ENCODE measurements around the gene FARP2. TPM values are rescaled to one million over a fixed set of nuclear protein-coding genes. Genes with fewer than 3 reads are reported as not detected.

The FARP2 gene
- polyA plus RNA-seq, 2 donors: 13.2 to 19.9 TPM

GRCh38 chr2:241531161-241531722 is 175.2 kb downstream of the FARP2 start:
- Histone ChIP-seq H3K4me3 (ENCODE audit: low read depth in 1 of 2, low read length in 2 of 2) (no peak overlapping the region), H3K36me3 (ENCODE audit: control insufficient read depth in 2 of 2, insufficient read depth in 2 of 2, low read length in 1 of 2) (no peaks in the 10 kb centered on the region), H3K4me1 (ENCODE audit: control insufficient read depth in 2 of 2, insufficient read depth in 2 of 2, low read length in 1 of 2) (no peaks in the 10 kb centered on the region), H3K27ac (ENCODE audit: low read depth in 2 of 2, low read length in 1 of 2) (no peak overlapping the region), H3K27me3 (ENCODE audit: control insufficient read depth in 1 of 2, insufficient read depth in 2 of 2, low read length in 2 of 2) (no peaks in the 10 kb centered on the region), H3K9me3 (ENCODE audit: control insufficient read depth in 2 of 2, insufficient read depth in 1 of 2, low read depth in 1 of 2, low read length in 1 of 2) (peaks cover 0 to 2% of the 10 kb centered on the region in 2 donors)
- WGBS, 2 donors: 65 to 72% methylated on average over 13 of the region's 13 CpGs

GRCh38 chr2:241532168-241532567 is 176.1 kb downstream of the FARP2 start:
- no peak overlapping the region for H3K4me3 ChIP-seq (ENCODE audit: low read depth in 1 of 2, low read length in 2 of 2)
- no peaks in the 10 kb centered on the region for H3K9me3 ChIP-seq (ENCODE audit: control insufficient read depth in 2 of 2, insufficient read depth in 1 of 2, low read depth in 1 of 2, low read length in 1 of 2)
- H3K4me1 ChIP-seq (ENCODE audit: control insufficient read depth in 2 of 2, insufficient read depth in 2 of 2, low read length in 1 of 2): no peaks in the 10 kb centered on the region
- no peak overlapping the region for H3K27ac ChIP-seq (ENCODE audit: low read depth in 2 of 2, low read length in 1 of 2)
- 89 to 94% methylated on average over 8 of the region's 8 CpGs for WGBS, 2 donors
- no peaks in the 10 kb centered on the region for H3K27me3 ChIP-seq (ENCODE audit: control insufficient read depth in 1 of 2, insufficient read depth in 2 of 2, low read length in 2 of 2)
- no peaks in the 10 kb centered on the region for H3K36me3 ChIP-seq (ENCODE audit: control insufficient read depth in 2 of 2, insufficient read depth in 2 of 2, low read length in 1 of 2)

GRCh38 chr2:241532733-241533601 is 176.9 kb downstream of the FARP2 start:
- Histone ChIP-seq H3K9me3 (ENCODE audit: control insufficient read depth in 2 of 2, insufficient read depth in 1 of 2, low read depth in 1 of 2, low read length in 1 of 2) (no peaks in the 10 kb centered on the region), H3K4me1 (ENCODE audit: control insufficient read depth in 2 of 2, insufficient read depth in 2 of 2, low read length in 1 of 2) (no peaks in the 10 kb centered on the region), H3K27ac (ENCODE audit: low read depth in 2 of 2, low read length in 1 of 2) (no peak overlapping the region), H3K36me3 (ENCODE audit: control insufficient read depth in 2 of 2, insufficient read depth in 2 of 2, low read length in 1 of 2) (no peaks in the 10 kb centered on the region), H3K4me3 (ENCODE audit: low read depth in 1 of 2, low read length in 2 of 2) (no peak overlapping the region), H3K27me3 (ENCODE audit: control insufficient read depth in 1 of 2, insufficient read depth in 2 of 2, low read length in 2 of 2) (no peaks in the 10 kb centered on the region)
- 87% methylated on average over 26 of the region's 26 CpGs for WGBS, 2 donors

- H3K4me3 ChIP-seq (ENCODE audit: low read depth in 1 of 2, low read length in 2 of 2): no peak overlapping the region
- no peak overlapping the region for H3K27ac ChIP-seq (ENCODE audit: low read depth in 2 of 2, low read length in 1 of 2)
- H3K9me3 ChIP-seq (ENCODE audit: control insufficient read depth in 2 of 2, insufficient read depth in 1 of 2, low read depth in 1 of 2, low read length in 1 of 2): no peaks in the 10 kb centered on the region
- no peaks in the 10 kb centered on the region for H3K27me3 ChIP-seq (ENCODE audit: control insufficient read depth in 1 of 2, insufficient read depth in 2 of 2, low read length in 2 of 2)
- no peaks in the 10 kb centered on the region for H3K36me3 ChIP-seq (ENCODE audit: control insufficient read depth in 2 of 2, insufficient read depth in 2 of 2, low read length in 1 of 2)
- 83% methylated on average over 7 of the region's 7 CpGs for WGBS, 2 donors
- H3K4me1 ChIP-seq (ENCODE audit: control insufficient read depth in 2 of 2, insufficient read depth in 2 of 2, low read length in 1 of 2): no peaks in the 10 kb centered on the region
Measured at GRCh38 chr2:241534293-241534692, 178.2 kb downstream of the FARP2 start.

- no peaks in the 10 kb centered on the region for H3K36me3 ChIP-seq (ENCODE audit: control insufficient read depth in 2 of 2, insufficient read depth in 2 of 2, low read length in 1 of 2)
- no peak overlapping the region for H3K27ac ChIP-seq (ENCODE audit: low read depth in 2 of 2, low read length in 1 of 2)
- H3K4me1 ChIP-seq (ENCODE audit: control insufficient read depth in 2 of 2, insufficient read depth in 2 of 2, low read length in 1 of 2): no peaks in the 10 kb centered on the region
- H3K9me3 ChIP-seq (ENCODE audit: control insufficient read depth in 2 of 2, insufficient read depth in 1 of 2, low read depth in 1 of 2, low read length in 1 of 2): no peaks in the 10 kb centered on the region
- H3K27me3 ChIP-seq (ENCODE audit: control insufficient read depth in 1 of 2, insufficient read depth in 2 of 2, low read length in 2 of 2): no peaks in the 10 kb centered on the region
- H3K4me3 ChIP-seq (ENCODE audit: low read depth in 1 of 2, low read length in 2 of 2): no peak overlapping the region
- 82 to 85% methylated on average over 17 of the region's 17 CpGs for WGBS, 2 donors
Measured at GRCh38 chr2:241534701-241535375, 178.8 kb downstream of the FARP2 start.

- WGBS, 2 donors: 51 to 57% methylated on average over 13 of the region's 13 CpGs
- Histone ChIP-seq H3K9me3 (ENCODE audit: control insufficient read depth in 2 of 2, insufficient read depth in 1 of 2, low read depth in 1 of 2, low read length in 1 of 2) (no peaks in the 10 kb centered on the region), H3K4me3 (ENCODE audit: low read depth in 1 of 2, low read length in 2 of 2) (no peak overlapping the region), H3K27ac (ENCODE audit: low read depth in 2 of 2, low read length in 1 of 2) (no peak overlapping the region), H3K4me1 (ENCODE audit: control insufficient read depth in 2 of 2, insufficient read depth in 2 of 2, low read length in 1 of 2) (peaks cover 3 to 4% of the 10 kb centered on the region in 2 donors), H3K36me3 (ENCODE audit: control insufficient read depth in 2 of 2, insufficient read depth in 2 of 2, low read length in 1 of 2) (no peaks in the 10 kb centered on the region), H3K27me3 (ENCODE audit: control insufficient read depth in 1 of 2, insufficient read depth in 2 of 2, low read length in 2 of 2) (no peaks in the 10 kb centered on the region)
Measured at GRCh38 chr2:241535871-241536655, 180.0 kb downstream of the FARP2 start.

- H3K27ac ChIP-seq (ENCODE audit: low read depth in 2 of 2, low read length in 1 of 2): no peak overlapping the region
Measured at GRCh38 chr2:241538838-241539615, 182.9 kb downstream of the FARP2 start.

GRCh38 chr2:241539616-241540374 is 183.7 kb downstream of the FARP2 start:
- Histone ChIP-seq H3K4me3 (ENCODE audit: low read depth in 1 of 2, low read length in 2 of 2) (no peak overlapping the region), H3K36me3 (ENCODE audit: control insufficient read depth in 2 of 2, insufficient read depth in 2 of 2, low read length in 1 of 2) (no peaks in the 10 kb centered on the region), H3K27me3 (ENCODE audit: control insufficient read depth in 1 of 2, insufficient read depth in 2 of 2, low read length in 2 of 2) (no peaks in the 10 kb centered on the region), H3K4me1 (ENCODE audit: control insufficient read depth in 2 of 2, insufficient read depth in 2 of 2, low read length in 1 of 2) (peaks cover 3 to 10% of the 10 kb centered on the region in 2 donors), H3K27ac (ENCODE audit: low read depth in 2 of 2, low read length in 1 of 2) (no peak overlapping the region), H3K9me3 (ENCODE audit: control insufficient read depth in 2 of 2, insufficient read depth in 1 of 2, low read depth in 1 of 2, low read length in 1 of 2) (peaks cover 0 to 5% of the 10 kb centered on the region in 2 donors)
- 91 to 95% methylated on average over 8 to 11 of the region's 11 CpGs for WGBS, 2 donors

More at GRCh38 chr2:241538838-241539615, 182.9 kb downstream of the FARP2 start:
- no peak overlapping the region for H3K4me3 ChIP-seq (ENCODE audit: low read depth in 1 of 2, low read length in 2 of 2)
- H3K27me3 ChIP-seq (ENCODE audit: control insufficient read depth in 1 of 2, insufficient read depth in 2 of 2, low read length in 2 of 2): no peaks in the 10 kb centered on the region
- H3K9me3 ChIP-seq (ENCODE audit: control insufficient read depth in 2 of 2, insufficient read depth in 1 of 2, low read depth in 1 of 2, low read length in 1 of 2): peaks cover 0 to 5% of the 10 kb centered on the region in 2 donors
- peaks cover 3 to 10% of the 10 kb centered on the region in 2 donors for H3K4me1 ChIP-seq (ENCODE audit: control insufficient read depth in 2 of 2, insufficient read depth in 2 of 2, low read length in 1 of 2)
- 86 to 88% methylated on average over 15 of the region's 15 CpGs for WGBS, 2 donors
- H3K36me3 ChIP-seq (ENCODE audit: control insufficient read depth in 2 of 2, insufficient read depth in 2 of 2, low read length in 1 of 2): no peaks in the 10 kb centered on the region
